GM12878 (cell line): ENCODE measurements around the gene RHEB. TPM values are rescaled to one million over a fixed set of nuclear protein-coding genes. Genes with fewer than 3 reads are reported as not detected.

Experiments used
- ATAC-seq: fragments of 200-7000 bp; cut with Tn5 transposase; 3 replicates; pipeline ENCODE4 v1.9.1; 2020; ENCODE audit warnings: mild to moderate bottlenecking, moderate library complexity
- BruUV-seq: library from RNA; stranded (reverse); fragments of 400-500 nt; replicated peaks from 2 replicates; lab custom pipeline; 2021; lab: Mats Ljungman, UMichigan
- CTCF ChIA-PET: fragments of 300-600 bp; sonication (Branson Sonifier 250); formaldehyde crosslinking; extraction: SDS; loops from one replicate; lab custom pipeline; 2021; ENCODE audit warnings: inconsistent platforms; lab: Yijun Ruan, JAX
- POLR2A ChIA-PET: fragments of 350-600 bp; formaldehyde crosslinking; extraction: SDS; loops from one replicate; lab custom pipeline; 2021; ENCODE audit warnings: inconsistent platforms; lab: Charles Lee
- RAD21 ChIA-PET: fragments of 300-600 bp; sonication (Branson Sonifier 250); formaldehyde crosslinking; loops from one replicate; lab custom pipeline; 2023; ENCODE audit warnings: antibody characterized with exemption; ENCODE audit not compliant: unreplicated experiment; lab: Charles Lee
- SMC1A ChIA-PET: fragments of 300-600 bp; sonication (Branson Sonifier 250); formaldehyde crosslinking; loops from one replicate; lab custom pipeline; 2023; ENCODE audit not compliant: unreplicated experiment, uncharacterized antibody; lab: Charles Lee
- DNase-seq: peaks from one replicate; pipeline ENCODE4 v3.0.0-alpha.2; 2011; ENCODE audit warnings: low read depth, low spot score
- FAIRE-seq: peaks from 3 replicates; lab custom pipeline; 2011; peaks lifted over from hg19 to GRCh38; lab: Jason Lieb, UNC
- H2AFZ ChIP-seq: 2 replicates; pipeline ENCODE4 v1.6.0; 2011; ENCODE audit warnings: low read depth, low read length, control low read depth; ENCODE audit not compliant: control insufficient read depth
- H3K27ac ChIP-seq: 2 replicates; pipeline ENCODE4 v1.5.1; 2011; ENCODE audit warnings: control low read depth; ENCODE audit not compliant: control insufficient read depth, insufficient read depth
- H3K27me3 ChIP-seq, 2 experiments: replicated peaks in 1 of 2; 2 replicates each; pipeline versions ENCODE4 v1.6.0 to v1.6.1; 2011; ENCODE audit warnings: low read length in 1 of 2; ENCODE audit not compliant: control insufficient read depth in 2 of 2, insufficient read depth in 2 of 2
- H3K36me3 ChIP-seq, 2 experiments: 2 replicates each; pipeline ENCODE4 v1.5.1; 2011; ENCODE audit warnings: low read length in 1 of 2; ENCODE audit not compliant: control insufficient read depth in 2 of 2, insufficient read depth in 2 of 2
- H3K4me1 ChIP-seq: 2 replicates; pipeline ENCODE4 v1.6.1; 2011; ENCODE audit warnings: mild to moderate bottlenecking, low read length, moderate library complexity, mixed read lengths; ENCODE audit not compliant: control insufficient read depth, insufficient read depth
- H3K4me2 ChIP-seq: 2 replicates; pipeline ENCODE4 v1.6.0; 2011; ENCODE audit warnings: control low read depth; ENCODE audit not compliant: control insufficient read depth, insufficient read depth
- H3K4me3 ChIP-seq: fragments of 200-600 bp; sonication (generic); 2 replicates; pipeline ENCODE4 v1.5.1; 2016
- H3K79me2 ChIP-seq: 2 replicates; pipeline ENCODE4 v1.6.0; 2011; ENCODE audit warnings: low read length; ENCODE audit not compliant: control insufficient read depth, insufficient read depth
- H3K9ac ChIP-seq: 2 replicates; pipeline ENCODE4 v1.8.0; 2011; ENCODE audit warnings: low read length, control low read depth, mixed read lengths; ENCODE audit not compliant: control insufficient read depth, insufficient read depth
- H3K9me3 ChIP-seq: replicated peaks from 3 replicates; pipeline ENCODE4 v1.5.1; 2011; ENCODE audit warnings: mild to moderate bottlenecking, low read length; ENCODE audit not compliant: control insufficient read depth, insufficient read depth
- H4K20me1 ChIP-seq: 2 replicates; pipeline ENCODE4 v1.6.0; 2011; ENCODE audit not compliant: control insufficient read depth, insufficient read depth
- CHD1 ChIP-seq: IDR thresholded peaks from 2 replicates; pipeline ENCODE4 v1.6.1; 2012; ENCODE audit warnings: low read depth, low read length, improper control_type of control experiment
- CHD2 ChIP-seq: IDR thresholded peaks from 2 replicates; pipeline ENCODE4 v1.6.1; 2011; ENCODE audit warnings: low read depth, low read length, improper control_type of control experiment, borderline replicate concordance
- ETV6 ChIP-seq, 2 experiments: fragments of 450-650 bp in 1 of 2; IDR thresholded peaks in 1 of 2; conservative IDR thresholded peaks in 1 of 2; 2 replicates each; pipeline ENCODE4 v1.6.1; 2014; ENCODE audit warnings: antibody characterized with exemption in 1 of 2, borderline replicate concordance in 1 of 2, low read depth in 1 of 2, mild to moderate bottlenecking in 1 of 2, moderate library complexity in 1 of 2
- EZH2 ChIP-seq: IDR thresholded peaks from 2 replicates; pipeline ENCODE4 v1.6.1; 2012; ENCODE audit warnings: low read depth, mild to moderate bottlenecking, control low read depth, inconsistent platforms, low read length, borderline replicate concordance; ENCODE audit not compliant: control insufficient read depth
- GATAD2B ChIP-seq: fragments of 450-650 bp; conservative IDR thresholded peaks from 2 replicates; pipeline ENCODE4 v1.6.1; 2017; ENCODE audit warnings: low read depth, mild to moderate bottlenecking, moderate library complexity
- HCFC1 ChIP-seq: fragments of 150-350 bp; IDR thresholded peaks from 2 replicates; pipeline ENCODE4 v1.6.1; 2014; ENCODE audit warnings: low read length
- JUNB ChIP-seq: IDR thresholded peaks from 2 replicates; pipeline ENCODE4 v1.6.1; 2016; ENCODE audit warnings: antibody characterized with exemption, mild to moderate bottlenecking
- MEF2B ChIP-seq: fragments of 450-650 bp; IDR thresholded peaks from 2 replicates; pipeline ENCODE4 v1.6.1; 2018; ENCODE audit warnings: mild to moderate bottlenecking, moderate library complexity; ENCODE audit not compliant: partially characterized antibody, poor library complexity, severe bottlenecking
- MTA3 ChIP-seq: IDR thresholded peaks from 2 replicates; pipeline ENCODE4 v1.6.1; 2012; ENCODE audit warnings: low read length, inconsistent platforms, borderline replicate concordance
- MXI1 ChIP-seq: fragments of 150-350 bp; IDR thresholded peaks from 2 replicates; pipeline ENCODE4 v1.6.1; 2011; ENCODE audit warnings: low read depth, mild to moderate bottlenecking, inconsistent platforms, low read length, improper control_type of control experiment
- MYC ChIP-seq: IDR thresholded peaks from 2 replicates; pipeline ENCODE4 v1.6.1; 2011; ENCODE audit warnings: mild to moderate bottlenecking, low read length, moderate library complexity, inconsistent platforms; ENCODE audit not compliant: insufficient read depth, insufficient replicate concordance, insufficient read length, severe bottlenecking
- PAX8 ChIP-seq: fragments of 450-650 bp; IDR thresholded peaks from 2 replicates; pipeline ENCODE4 v1.6.1; 2017; ENCODE audit warnings: mild to moderate bottlenecking, moderate library complexity
- POLR2A ChIP-seq: IDR thresholded peaks from 2 replicates; pipeline ENCODE4 v1.6.1; 2011; ENCODE audit warnings: low read depth, mild to moderate bottlenecking, low read length
- POU2F2 ChIP-seq: IDR thresholded peaks from 3 replicates; pipeline ENCODE4 v1.6.1; 2011; ENCODE audit warnings: low read depth, mild to moderate bottlenecking, low read length, borderline replicate concordance
- SIN3A ChIP-seq: IDR thresholded peaks from 2 replicates; pipeline ENCODE4 v1.6.1; 2012; ENCODE audit warnings: low read depth, low read length, improper control_type of control experiment
- SMARCA5 ChIP-seq: fragments of 450-650 bp; IDR thresholded peaks from 2 replicates; pipeline ENCODE4 v1.6.1; 2017; ENCODE audit warnings: mild to moderate bottlenecking
- WGBS: methylation state at CpG from one replicate; pipeline ENCODE4 v1.1.6; 2016; ENCODE audit warnings: low lambda C conversion rate; ENCODE audit not compliant: insufficient replicate concordance, insufficient coverage; ENCODE audit errors: missing lambda C conversion rate; 5-methylcytosine and 5-hydroxymethylcytosine counted together
- in situ Hi-C: fragments of 300-500 bp; cut with MboI; formaldehyde crosslinking; loops from 9 replicates; pipeline ENCODE4 v1.14.3; 2018; ENCODE audit warnings: mixed read lengths
- intact Hi-C: fragments of 100-400 bp; cut with micrococcal nuclease; formaldehyde crosslinking; loops from one replicate; pipeline ENCODE4 v1.14.2; 2022; ENCODE audit not compliant: unreplicated experiment
- polyA plus RNA-seq, 11 experiments: library from polyadenylated mRNA; depleted of rRNA in 4 of 11; unstranded in 6 of 11; stranded (reverse) in 5 of 11; fragments of >200 nt; fragmentation: Nextera tagmentation in 4 of 11; fragmentation: Illumina TruSeq in 1 of 11; extraction: Ambion mirVana in 4 of 11; extraction: Trizol in 1 of 11; gene quantifications; 1 replicate in 1 of 11; 2 replicates in 10 of 11; pipeline versions ENCODE4 v1.2.1 to v1.2.3, GENCODE V29; 2011 to 2016; ENCODE audit warnings: inconsistent platforms in 2 of 11, missing spikeins in 2 of 11, low read depth in 1 of 11
- total RNA-seq, 4 experiments: library from RNA; depleted of rRNA in 3 of 4; stranded (reverse); fragments of >200 nt in 3 of 4; fragmentation: Illumina TruSeq in 1 of 4; extraction: Trizol in 1 of 4; gene quantifications; 2 replicates each; pipeline versions ENCODE4 v1.2.1 to v1.2.3, GENCODE V29; 2013 to 2021

RHEB gene
- total and polyA plus RNA-seq, 10 of the 15 experiments (the other 5 are each of a cell fraction or from before 2014, with no cell fraction given): 6.2 to 67.8 (median 38.0) TPM

- ChIA-PET SMC1A (interaction anchor here (1.4 to 1.6 kb wide), 2 partner anchors 12 to 110 kb away, joined by 4 read pairs; no protein-coding TSS in a partner anchor), CTCF (interaction anchor here (1.4 to 1.5 kb wide), 2 partner anchors 9 to 40 kb away, joined by 3 read pairs; no protein-coding TSS in a partner anchor), POLR2A (interaction anchor here (0.9 to 1.6 kb wide), 3 partner anchors 14 to 42 kb away, joined by 4 to 8 read pairs (median 5); partner anchors contain the start of gene RHEB), RAD21 (no interaction called here)
- Histone ChIP-seq H3K27ac (no peak overlapping the region), H2AFZ (no peak overlapping the region), H3K4me3 (no peak overlapping the region), H4K20me1 (no peaks in the 10 kb centered on the region; the same call in 1 of the 2 replicates), H3K27me3 (no peaks in the 10 kb centered on the region), H3K79me2 (peaks cover 76% of the 10 kb centered on the region), H3K4me1 (peaks cover 23% of the 10 kb centered on the region), H3K9ac (no peak overlapping the region), H3K9me3 (peaks cover 4% of the 10 kb centered on the region; the same call in 2 of the 3 replicates), H3K36me3 (peaks cover 3 to 29% of the 10 kb centered on the region in 2 experiments), H3K4me2 (no peak overlapping the region)
- 98% methylated on average over 7 of the region's 7 CpGs for WGBS
- no peak for DNase-seq
- ATAC-seq: no peak
- FAIRE-seq: no peak
- TF ChIP-seq POLR2A (no peak), POU2F2 (no peak), EZH2 (no peak), MEF2B (no peak), ETV6 (conservative IDR thresholded peaks at IDR 0.05 in 1 of 2, IDR thresholded peaks at IDR 0.05 in 1 of 2; ENCODE audit: borderline replicate concordance in 1 of 2, low read depth in 1 of 2) (no peak), PAX8 (no peak), CHD1 (no peak), JUNB (no peak), MYC (no peak), CHD2 (no peak), SIN3A (no peak), MTA3 (no peak), HCFC1 (no peak), SMARCA5 (no peak), GATAD2B (no peak), MXI1 (no peak)
- intact Hi-C loops: no loop called here
- in situ Hi-C loops: no loop called here
- no TSS peak for BruUV-seq
Observed at GRCh38 chr7:151477867-151478266, 41.8 kb downstream of the RHEB start.
